ENCODE data around the gene CCDC148.

CCDC148 gene

GRCh38 chr2:158456309-158457066 is at the start of gene CCDC148, which contains the start of gene PKP4:
Gene CCDC148, minus strand, starts transcription at chr2:158456753. Its CDS starts 314 bp downstream, at chr2:158456439.
Gene PKP4, plus strand, starts transcription at chr2:158456952. Its CDS starts 76,233 bp downstream, at chr2:158533185.
- no peaks in the 10 kb centered on the region for H3K36me3 ChIP-seq (ENCODE audit: control insufficient read depth in 2 of 2, insufficient read depth in 2 of 2, low read length in 2 of 2)
- peaks cover 9 to 12% of the 10 kb centered on the region in 2 donors for H3K4me1 ChIP-seq (ENCODE audit: control insufficient read depth in 2 of 2, insufficient read depth in 2 of 2, low read length in 2 of 2)
- peak within 1 kb of the TSS; percentile 88 to 93 for H3K27ac ChIP-seq (ENCODE audit: low read depth in 2 of 2, low read length in 2 of 2)
- no peaks in the 10 kb centered on the region for H3K27me3 ChIP-seq (ENCODE audit: control insufficient read depth in 2 of 2, insufficient read depth in 2 of 2, low read length in 2 of 2)
- peak within 1 kb of the TSS; percentile 60 to 86 for H3K9ac ChIP-seq (ENCODE audit: low read depth in 1 of 2, low read length in 2 of 2)
- H3K9me3 ChIP-seq (ENCODE audit: control insufficient read depth in 2 of 2, low read length in 2 of 2) = no peaks in the 10 kb centered on the region
- peak within 1 kb of the TSS; percentile 82 to 93 for H3K4me3 ChIP-seq (ENCODE audit: low read length in 2 of 2)

- Histone ChIP-seq H3K9ac (ENCODE audit: low read depth in 1 of 2, low read length in 2 of 2) (no peak overlapping the region), H3K4me3 (ENCODE audit: low read length in 2 of 2) (no peak overlapping the region), H3K9me3 (ENCODE audit: control insufficient read depth in 2 of 2, low read length in 2 of 2) (no peaks in the 10 kb centered on the region), H3K27me3 (ENCODE audit: control insufficient read depth in 2 of 2, insufficient read depth in 2 of 2, low read length in 2 of 2) (no peaks in the 10 kb centered on the region), H3K4me1 (ENCODE audit: control insufficient read depth in 2 of 2, insufficient read depth in 2 of 2, low read length in 2 of 2) (no peaks in the 10 kb centered on the region), H3K36me3 (ENCODE audit: control insufficient read depth in 2 of 2, insufficient read depth in 2 of 2, low read length in 2 of 2) (no peaks in the 10 kb centered on the region), H3K27ac (ENCODE audit: low read depth in 2 of 2, low read length in 2 of 2) (no peak overlapping the region)
Measured at GRCh38 chr2:158505448-158505934, 48.9 kb upstream of the CCDC148 start.

GRCh38 chr2:158504088-158504487 is 47.5 kb upstream of the CCDC148 start:
- H3K27ac ChIP-seq (ENCODE audit: low read depth in 2 of 2, low read length in 2 of 2) = no peak overlapping the region
- H3K4me3 ChIP-seq (ENCODE audit: low read length in 2 of 2) = no peak overlapping the region
- no peaks in the 10 kb centered on the region for H3K36me3 ChIP-seq (ENCODE audit: control insufficient read depth in 2 of 2, insufficient read depth in 2 of 2, low read length in 2 of 2)
- no peaks in the 10 kb centered on the region for H3K4me1 ChIP-seq (ENCODE audit: control insufficient read depth in 2 of 2, insufficient read depth in 2 of 2, low read length in 2 of 2)
- no peak overlapping the region for H3K9ac ChIP-seq (ENCODE audit: low read depth in 1 of 2, low read length in 2 of 2)
- H3K9me3 ChIP-seq (ENCODE audit: control insufficient read depth in 2 of 2, low read length in 2 of 2) = no peaks in the 10 kb centered on the region
- no peaks in the 10 kb centered on the region for H3K27me3 ChIP-seq (ENCODE audit: control insufficient read depth in 2 of 2, insufficient read depth in 2 of 2, low read length in 2 of 2)

GRCh38 chr2:158502974-158503373 is 46.4 kb upstream of the CCDC148 start:
- no peaks in the 10 kb centered on the region for H3K36me3 ChIP-seq (ENCODE audit: control insufficient read depth in 2 of 2, insufficient read depth in 2 of 2, low read length in 2 of 2)
- no peak overlapping the region for H3K4me3 ChIP-seq (ENCODE audit: low read length in 2 of 2)
- no peak overlapping the region for H3K9ac ChIP-seq (ENCODE audit: low read depth in 1 of 2, low read length in 2 of 2)
- no peaks in the 10 kb centered on the region for H3K4me1 ChIP-seq (ENCODE audit: control insufficient read depth in 2 of 2, insufficient read depth in 2 of 2, low read length in 2 of 2)
- H3K27ac ChIP-seq (ENCODE audit: low read depth in 2 of 2, low read length in 2 of 2) = no peak overlapping the region
- no peaks in the 10 kb centered on the region for H3K9me3 ChIP-seq (ENCODE audit: control insufficient read depth in 2 of 2, low read length in 2 of 2)
- no peaks in the 10 kb centered on the region for H3K27me3 ChIP-seq (ENCODE audit: control insufficient read depth in 2 of 2, insufficient read depth in 2 of 2, low read length in 2 of 2)

GRCh38 chr2:158501301-158501700 is 44.7 kb upstream of the CCDC148 start:
- Histone ChIP-seq H3K27ac (ENCODE audit: low read depth in 2 of 2, low read length in 2 of 2) (no peak overlapping the region), H3K27me3 (ENCODE audit: control insufficient read depth in 2 of 2, insufficient read depth in 2 of 2, low read length in 2 of 2) (no peaks in the 10 kb centered on the region), H3K36me3 (ENCODE audit: control insufficient read depth in 2 of 2, insufficient read depth in 2 of 2, low read length in 2 of 2) (no peaks in the 10 kb centered on the region), H3K4me3 (ENCODE audit: low read length in 2 of 2) (no peak overlapping the region), H3K9ac (ENCODE audit: low read depth in 1 of 2, low read length in 2 of 2) (no peak overlapping the region), H3K9me3 (ENCODE audit: control insufficient read depth in 2 of 2, low read length in 2 of 2) (no peaks in the 10 kb centered on the region), H3K4me1 (ENCODE audit: control insufficient read depth in 2 of 2, insufficient read depth in 2 of 2, low read length in 2 of 2) (peaks cover 0 to 5% of the 10 kb centered on the region in 2 donors)

GRCh38 chr2:158500333-158500732 is 43.8 kb upstream of the CCDC148 start:
- Histone ChIP-seq H3K9me3 (ENCODE audit: control insufficient read depth in 2 of 2, low read length in 2 of 2) (no peaks in the 10 kb centered on the region), H3K4me1 (ENCODE audit: control insufficient read depth in 2 of 2, insufficient read depth in 2 of 2, low read length in 2 of 2) (peaks cover 0 to 5% of the 10 kb centered on the region in 2 donors), H3K36me3 (ENCODE audit: control insufficient read depth in 2 of 2, insufficient read depth in 2 of 2, low read length in 2 of 2) (no peaks in the 10 kb centered on the region), H3K9ac (ENCODE audit: low read depth in 1 of 2, low read length in 2 of 2) (no peak overlapping the region), H3K4me3 (ENCODE audit: low read length in 2 of 2) (no peak overlapping the region), H3K27ac (ENCODE audit: low read depth in 2 of 2, low read length in 2 of 2) (no peak overlapping the region), H3K27me3 (ENCODE audit: control insufficient read depth in 2 of 2, insufficient read depth in 2 of 2, low read length in 2 of 2) (no peaks in the 10 kb centered on the region)

GRCh38 chr2:158499383-158499782 is 42.8 kb upstream of the CCDC148 start:
- Histone ChIP-seq H3K27me3 (ENCODE audit: control insufficient read depth in 2 of 2, insufficient read depth in 2 of 2, low read length in 2 of 2) (no peaks in the 10 kb centered on the region), H3K36me3 (ENCODE audit: control insufficient read depth in 2 of 2, insufficient read depth in 2 of 2, low read length in 2 of 2) (no peaks in the 10 kb centered on the region), H3K4me3 (ENCODE audit: low read length in 2 of 2) (no peak overlapping the region), H3K9ac (ENCODE audit: low read depth in 1 of 2, low read length in 2 of 2) (no peak overlapping the region), H3K9me3 (ENCODE audit: control insufficient read depth in 2 of 2, low read length in 2 of 2) (no peaks in the 10 kb centered on the region), H3K27ac (ENCODE audit: low read depth in 2 of 2, low read length in 2 of 2) (no peak overlapping the region), H3K4me1 (ENCODE audit: control insufficient read depth in 2 of 2, insufficient read depth in 2 of 2, low read length in 2 of 2) (peaks cover 0 to 5% of the 10 kb centered on the region in 2 donors)

- Histone ChIP-seq H3K9ac (ENCODE audit: low read depth in 1 of 2, low read length in 2 of 2) (no peak overlapping the region), H3K27ac (ENCODE audit: low read depth in 2 of 2, low read length in 2 of 2) (no peak overlapping the region), H3K4me1 (ENCODE audit: control insufficient read depth in 2 of 2, insufficient read depth in 2 of 2, low read length in 2 of 2) (peaks cover 0 to 5% of the 10 kb centered on the region in 2 donors), H3K36me3 (ENCODE audit: control insufficient read depth in 2 of 2, insufficient read depth in 2 of 2, low read length in 2 of 2) (no peaks in the 10 kb centered on the region), H3K9me3 (ENCODE audit: control insufficient read depth in 2 of 2, low read length in 2 of 2) (no peaks in the 10 kb centered on the region), H3K27me3 (ENCODE audit: control insufficient read depth in 2 of 2, insufficient read depth in 2 of 2, low read length in 2 of 2) (no peaks in the 10 kb centered on the region), H3K4me3 (ENCODE audit: low read length in 2 of 2) (no peak overlapping the region)
Measured at GRCh38 chr2:158498749-158499136, 42.2 kb upstream of the CCDC148 start.

GRCh38 chr2:158498043-158498748 is 41.6 kb upstream of the CCDC148 start:
- no peak overlapping the region for H3K4me3 ChIP-seq (ENCODE audit: low read length in 2 of 2)
- no peak overlapping the region for H3K27ac ChIP-seq (ENCODE audit: low read depth in 2 of 2, low read length in 2 of 2)
- peaks cover 0 to 5% of the 10 kb centered on the region in 2 donors for H3K4me1 ChIP-seq (ENCODE audit: control insufficient read depth in 2 of 2, insufficient read depth in 2 of 2, low read length in 2 of 2)
- no peaks in the 10 kb centered on the region for H3K27me3 ChIP-seq (ENCODE audit: control insufficient read depth in 2 of 2, insufficient read depth in 2 of 2, low read length in 2 of 2)
- H3K36me3 ChIP-seq (ENCODE audit: control insufficient read depth in 2 of 2, insufficient read depth in 2 of 2, low read length in 2 of 2) = no peaks in the 10 kb centered on the region
- H3K9me3 ChIP-seq (ENCODE audit: control insufficient read depth in 2 of 2, low read length in 2 of 2) = no peaks in the 10 kb centered on the region
- no peak overlapping the region for H3K9ac ChIP-seq (ENCODE audit: low read depth in 1 of 2, low read length in 2 of 2)

GRCh38 chr2:158497486-158497885 is 40.9 kb upstream of the CCDC148 start:
- peaks cover 0 to 5% of the 10 kb centered on the region in 2 donors for H3K4me1 ChIP-seq (ENCODE audit: control insufficient read depth in 2 of 2, insufficient read depth in 2 of 2, low read length in 2 of 2)
- no peaks in the 10 kb centered on the region for H3K36me3 ChIP-seq (ENCODE audit: control insufficient read depth in 2 of 2, insufficient read depth in 2 of 2, low read length in 2 of 2)
- H3K4me3 ChIP-seq (ENCODE audit: low read length in 2 of 2) = no peak overlapping the region
- H3K27ac ChIP-seq (ENCODE audit: low read depth in 2 of 2, low read length in 2 of 2) = no peak overlapping the region
- no peak overlapping the region for H3K9ac ChIP-seq (ENCODE audit: low read depth in 1 of 2, low read length in 2 of 2)
- no peaks in the 10 kb centered on the region for H3K9me3 ChIP-seq (ENCODE audit: control insufficient read depth in 2 of 2, low read length in 2 of 2)
- H3K27me3 ChIP-seq (ENCODE audit: control insufficient read depth in 2 of 2, insufficient read depth in 2 of 2, low read length in 2 of 2) = no peaks in the 10 kb centered on the region
